HepG2 (cell line): ENCODE results near the gene RTN3. TPM values are rescaled to one million over a fixed set of nuclear protein-coding genes. Genes with fewer than 3 reads are reported as not detected.

ENCODE experiments used
- ATAC-seq: fragments of 200-7000 bp; cut with Tn5 transposase; 3 replicates; pipeline ENCODE4 v1.9.1; 2020; ENCODE audit warnings: mild to moderate bottlenecking, moderate library complexity
- BruUV-seq: library from RNA; stranded (reverse); fragments of 400-500 nt; replicated peaks from 2 replicates; lab custom pipeline; 2021; lab: Mats Ljungman, UMichigan
- CTCF ChIA-PET: fragments of 300-600 bp; formaldehyde crosslinking; extraction: SDS; loops from one replicate; lab custom pipeline; 2021; ENCODE audit warnings: low total read pairs, inconsistent platforms, low intra/inter-chr PET ratio; lab: Yijun Ruan, JAX
- POLR2A ChIA-PET: fragments of 350-600 bp; sonication (Branson Sonifier 250); formaldehyde crosslinking; loops from one replicate; lab custom pipeline; 2020; ENCODE audit warnings: antibody characterized with exemption, inconsistent platforms; lab: Yijun Ruan, JAX
- DNase-seq: peaks from one replicate; pipeline ENCODE4 v3.0.0-alpha.2; 2015; ENCODE audit warnings: low spot score
- FAIRE-seq: peaks from 3 replicates; lab custom pipeline; 2011; peaks lifted over from hg19 to GRCh38; lab: Jason Lieb, UNC
- H2AFZ ChIP-seq: one replicate; pipeline ENCODE4 v1.6.1; 2011; ENCODE audit warnings: low read length, inconsistent platforms
- H3K27ac ChIP-seq: fragments of 300-600 bp; 3 replicates; pipeline ENCODE4 v1.8.0; 2011; ENCODE audit warnings: mixed run types, mild to moderate bottlenecking, mixed read lengths, low read length, inconsistent platforms; ENCODE audit not compliant: insufficient read depth; ENCODE audit errors: extremely low read length
- H3K27me3 ChIP-seq, 2 experiments: fragments of 200-600 bp in 1 of 2; 2 replicates in 1 of 2; 3 replicates in 1 of 2; pipeline versions ENCODE4 v1.6.0 to v1.8.0; 2011; ENCODE audit warnings: low read length in 2 of 2, mild to moderate bottlenecking in 2 of 2, moderate library complexity in 2 of 2, inconsistent platforms in 1 of 2; ENCODE audit not compliant: insufficient read depth in 2 of 2, control insufficient read depth in 1 of 2
- H3K36me3 ChIP-seq, 2 experiments: fragments of 200-600 bp in 1 of 2; replicated peaks in 1 of 2; 2 replicates in 1 of 2; 3 replicates in 1 of 2; pipeline versions ENCODE4 v1.5.1 to v1.8.0; 2011; ENCODE audit warnings: low read length in 2 of 2, inconsistent platforms in 1 of 2; ENCODE audit not compliant: insufficient read depth in 2 of 2, control insufficient read depth in 1 of 2
- H3K4me1 ChIP-seq: 2 replicates; pipeline ENCODE4 v1.5.1; 2012; ENCODE audit warnings: low read length, inconsistent platforms; ENCODE audit not compliant: insufficient read depth
- H3K4me2 ChIP-seq: 2 replicates; pipeline ENCODE4 v1.6.0; 2011; ENCODE audit warnings: low read depth, low read length, inconsistent platforms
- H3K4me3 ChIP-seq, 3 experiments: fragments of 200-600 bp in 1 of 3; sonication (generic), shearing (Covaris generic) in 1 of 3; replicated peaks in 1 of 3; 2 replicates each; pipeline ENCODE4 v1.5.1; 2011 to 2016; ENCODE audit warnings: low read length in 3 of 3, inconsistent platforms in 2 of 3, low read depth in 2 of 3, mild to moderate bottlenecking in 2 of 3, control low read depth in 1 of 3, mixed read lengths in 1 of 3; ENCODE audit not compliant: insufficient read depth in 1 of 3
- H3K79me2 ChIP-seq: one replicate; pipeline ENCODE4 v1.6.1; 2011; ENCODE audit warnings: low read length, inconsistent platforms; ENCODE audit not compliant: insufficient read depth
- H3K9ac ChIP-seq: 2 replicates; pipeline ENCODE4 v1.6.0; 2011; ENCODE audit warnings: mild to moderate bottlenecking, low read depth, low read length, inconsistent platforms; ENCODE audit not compliant: insufficient read depth
- H3K9me3 ChIP-seq: 2 replicates; pipeline ENCODE4 v1.5.1; 2012; ENCODE audit warnings: mild to moderate bottlenecking, low read length
- H4K20me1 ChIP-seq: 2 replicates; pipeline ENCODE4 v1.6.0; 2011; ENCODE audit warnings: inconsistent platforms, mild to moderate bottlenecking, low read length, moderate library complexity; ENCODE audit not compliant: insufficient read depth
- HNRNPLL ChIP-seq: fragments of 200-400 bp; formaldehyde crosslinking; IDR thresholded peaks from 2 replicates; pipeline ENCODE4 v1.6.1; 2017; ENCODE audit warnings: mild to moderate bottlenecking, low read depth, low read length; ENCODE audit not compliant: poor library complexity, severe bottlenecking
- IKZF4 ChIP-seq: sonication (generic); formaldehyde crosslinking; IDR thresholded peaks from 2 replicates; pipeline ENCODE4 v1.5.1; 2020; ENCODE audit warnings: borderline replicate concordance, mild to moderate bottlenecking, low read depth, missing genetic modification reagents; ENCODE audit errors: not compliant biosample characterization
- KDM4B ChIP-seq: sonication (generic); formaldehyde crosslinking; IDR thresholded peaks from 2 replicates; pipeline ENCODE4 v1.4.0; 2020; ENCODE audit warnings: missing genetic modification reagents
- TGIF2 ChIP-seq: IDR thresholded peaks from 2 replicates; pipeline ENCODE4 v1.6.1; 2016; ENCODE audit warnings: control low read depth, missing compliant biosample characterization
- TSC22D2 ChIP-seq: sonication (generic); formaldehyde crosslinking; IDR thresholded peaks from 2 replicates; pipeline ENCODE4 v1.5.1; 2020; ENCODE audit warnings: missing genetic modification reagents, mild to moderate bottlenecking, borderline replicate concordance
- ZBTB21 ChIP-seq: sonication (generic); formaldehyde crosslinking; IDR thresholded peaks from 2 replicates; pipeline ENCODE4 v1.4.0; 2020; ENCODE audit warnings: missing genetic modification reagents
- ZNF180 ChIP-seq: sonication (generic); formaldehyde crosslinking; IDR thresholded peaks from 2 replicates; pipeline ENCODE4 v1.4.0; 2020; ENCODE audit warnings: low read depth, missing genetic modification reagents, borderline replicate concordance
- ZNF34 ChIP-seq: sonication (generic); formaldehyde crosslinking; IDR thresholded peaks from 2 replicates; pipeline ENCODE4 v1.4.0; 2020; ENCODE audit warnings: mild to moderate bottlenecking, missing genetic modification reagents, borderline replicate concordance
- ZNF468 ChIP-seq: sonication (generic); formaldehyde crosslinking; IDR thresholded peaks from 2 replicates; pipeline ENCODE4 v1.8.0; 2022; ENCODE audit warnings: mild to moderate bottlenecking, moderate library complexity, missing genetic modification reagents
- ZNF546 ChIP-seq: sonication (generic); formaldehyde crosslinking; conservative IDR thresholded peaks from 2 replicates; pipeline ENCODE4 v1.8.1; 2023; ENCODE audit warnings: mild to moderate bottlenecking, missing genetic modification reagents
- ZNF670 ChIP-seq: sonication (generic); formaldehyde crosslinking; IDR thresholded peaks from 2 replicates; pipeline ENCODE4 v1.8.0; 2022; ENCODE audit warnings: mild to moderate bottlenecking, missing genetic modification reagents, borderline replicate concordance
- WGBS: methylation state at CpG from one replicate; pipeline ENCODE4 v1.1.6; 2017; ENCODE audit warnings: low lambda C conversion rate; 5-methylcytosine and 5-hydroxymethylcytosine counted together
- in situ Hi-C: cut with HindIII; loops from 2 replicates; pipeline ENCODE4 v1.10.0; 2017; ENCODE audit warnings: low pct_unique_long_range_greater_than_20kb; ENCODE audit not compliant: extremely low pct_ligation_motif_present
- intact Hi-C: fragments of 100-400 bp; cut with micrococcal nuclease; formaldehyde crosslinking; loops from one replicate; pipeline ENCODE4 v1.10.0; 2022; ENCODE audit not compliant: unreplicated experiment
- polyA plus RNA-seq, 8 experiments: library from polyadenylated mRNA; depleted of rRNA in 3 of 8; stranded (reverse) in 7 of 8; unstranded in 1 of 8; fragments of >200 nt; fragmentation: Illumina TruSeq in 4 of 8; extraction: Trizol in 4 of 8; gene quantifications; 2 replicates each; pipeline versions ENCODE4 v1.2.1 to v1.2.3, GENCODE V29; 2011 to 2016; ENCODE audit warnings: low read depth in 4 of 8, missing spikeins in 1 of 8, mixed read lengths in 1 of 8; ENCODE audit not compliant: insufficient read depth in 1 of 8
- total RNA-seq, 5 experiments: library from RNA; depleted of rRNA; stranded (reverse); fragments of >200 nt; fragmentation: Illumina TruSeq; extraction: Trizol; gene quantifications; 2 replicates each; pipeline ENCODE4 v1.2.3, GENCODE V29; 2016; ENCODE audit warnings: low read depth in 1 of 5
- TF ChIP-seq, protein P1 (sequence below): sonication (generic); formaldehyde crosslinking; IDR thresholded peaks from 2 replicates; pipeline ENCODE4 v1.5.0; 2020; ENCODE audit warnings: mild to moderate bottlenecking, missing genetic modification reagents
- TF ChIP-seq, protein P2 (sequence below): sonication (generic); formaldehyde crosslinking; IDR thresholded peaks from 2 replicates; pipeline ENCODE4 v1.4.0; 2020; ENCODE audit warnings: mild to moderate bottlenecking, low read depth, missing genetic modification reagents
- TF ChIP-seq, protein P3 (sequence below): sonication (generic); formaldehyde crosslinking; IDR thresholded peaks from 2 replicates; pipeline ENCODE4 v1.8.0; 2022; ENCODE audit warnings: mild to moderate bottlenecking, missing genetic modification reagents, moderate library complexity
- TF ChIP-seq, protein P4 (sequence below): sonication (generic); formaldehyde crosslinking; IDR thresholded peaks from 2 replicates; pipeline ENCODE4 v1.4.0; 2020; ENCODE audit warnings: mild to moderate bottlenecking, missing genetic modification reagents, borderline replicate concordance

The RTN3 gene
- total and polyA plus RNA-seq, 2 of the 13 experiments (the other 11 are each of a cell fraction or from before 2014, with no cell fraction given), result 32.2 to 41.1 TPM

DNA sequence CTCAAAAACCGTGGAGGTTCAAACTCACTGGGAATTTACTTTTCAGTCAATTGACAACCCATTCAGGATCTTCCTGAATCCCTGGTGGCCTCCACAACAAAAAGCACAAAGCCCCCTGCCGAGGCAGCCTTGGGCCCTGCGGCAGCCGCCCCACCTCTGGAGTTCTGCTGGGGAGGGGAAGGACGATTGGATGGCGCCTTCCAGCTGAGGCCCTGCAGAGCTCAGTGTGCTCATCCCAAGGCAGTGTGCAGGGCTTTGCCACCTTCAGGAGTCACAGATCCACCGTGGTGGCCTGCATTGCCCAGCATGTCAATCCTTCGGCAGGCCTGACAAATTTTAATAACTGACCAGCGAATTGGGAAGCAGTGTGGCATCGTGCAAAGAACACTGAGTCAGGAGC is 79.9 kb downstream of the RTN3 start:
- 90% methylated on average over 4 of the region's 10 CpGs for WGBS
- CTCF ChIA-PET, result no interaction called here
- POLR2A ChIA-PET, result no interaction called here
- BruUV-seq, result no TSS peak
- in situ Hi-C loops, result loop anchor here (10.0 kb wide), 1 partner anchor 154 kb away; the partner anchor contains the start of gene RCOR2
- Histone ChIP-seq H3K4me1 (peaks cover 35% of the 10 kb centered on the region), H3K36me3 (peaks cover 2 to 15% of the 10 kb centered on the region in 2 experiments; a peak in 3 of 5 replicates), H4K20me1 (no peaks in the 10 kb centered on the region), H3K4me2 (no peak overlapping the region), H2AFZ (no peak overlapping the region), H3K79me2 (peaks cover under 1% of the 10 kb centered on the region), H3K9ac (no peak overlapping the region), H3K27me3 (no peaks in the 10 kb centered on the region; a peak in 1 of 5 replicates), H3K27ac (no peak overlapping the region), H3K9me3 (no peaks in the 10 kb centered on the region), H3K4me3 (no peak overlapping the region)
- no peak for DNase-seq
- no peak for FAIRE-seq
- ATAC-seq, result no peak
- intact Hi-C loops, result loop anchor here (10.0 kb wide), 1 partner anchor 144 kb away; no protein-coding TSS in a partner anchor
- TF ChIP-seq, protein P1, sequence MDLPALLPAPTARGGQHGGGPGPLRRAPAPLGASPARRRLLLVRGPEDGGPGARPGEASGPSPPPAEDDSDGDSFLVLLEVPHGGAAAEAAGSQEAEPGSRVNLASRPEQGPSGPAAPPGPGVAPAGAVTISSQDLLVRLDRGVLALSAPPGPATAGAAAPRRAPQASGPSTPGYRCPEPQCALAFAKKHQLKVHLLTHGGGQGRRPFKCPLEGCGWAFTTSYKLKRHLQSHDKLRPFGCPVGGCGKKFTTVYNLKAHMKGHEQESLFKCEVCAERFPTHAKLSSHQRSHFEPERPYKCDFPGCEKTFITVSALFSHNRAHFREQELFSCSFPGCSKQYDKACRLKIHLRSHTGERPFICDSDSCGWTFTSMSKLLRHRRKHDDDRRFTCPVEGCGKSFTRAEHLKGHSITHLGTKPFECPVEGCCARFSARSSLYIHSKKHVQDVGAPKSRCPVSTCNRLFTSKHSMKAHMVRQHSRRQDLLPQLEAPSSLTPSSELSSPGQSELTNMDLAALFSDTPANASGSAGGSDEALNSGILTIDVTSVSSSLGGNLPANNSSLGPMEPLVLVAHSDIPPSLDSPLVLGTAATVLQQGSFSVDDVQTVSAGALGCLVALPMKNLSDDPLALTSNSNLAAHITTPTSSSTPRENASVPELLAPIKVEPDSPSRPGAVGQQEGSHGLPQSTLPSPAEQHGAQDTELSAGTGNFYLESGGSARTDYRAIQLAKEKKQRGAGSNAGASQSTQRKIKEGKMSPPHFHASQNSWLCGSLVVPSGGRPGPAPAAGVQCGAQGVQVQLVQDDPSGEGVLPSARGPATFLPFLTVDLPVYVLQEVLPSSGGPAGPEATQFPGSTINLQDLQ (CRISPR knock-in tag), result no peak
- TF ChIP-seq TSC22D2 (CRISPR knock-in tag), result no peak
- no peak for TF ChIP-seq ZNF670
- no peak for TF ChIP-seq TGIF2 (CRISPR knock-in tag)
- TF ChIP-seq ZNF546 (CRISPR knock-in tag), result no peak
- no peak for TF ChIP-seq HNRNPLL
- TF ChIP-seq, protein P2, sequence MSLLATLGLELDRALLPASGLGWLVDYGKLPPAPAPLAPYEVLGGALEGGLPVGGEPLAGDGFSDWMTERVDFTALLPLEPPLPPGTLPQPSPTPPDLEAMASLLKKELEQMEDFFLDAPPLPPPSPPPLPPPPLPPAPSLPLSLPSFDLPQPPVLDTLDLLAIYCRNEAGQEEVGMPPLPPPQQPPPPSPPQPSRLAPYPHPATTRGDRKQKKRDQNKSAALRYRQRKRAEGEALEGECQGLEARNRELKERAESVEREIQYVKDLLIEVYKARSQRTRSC, result no peak
- no peak for TF ChIP-seq ZBTB21 (CRISPR knock-in tag)
- TF ChIP-seq ZNF468 (CRISPR knock-in tag), result no peak
- TF ChIP-seq IKZF4 (CRISPR knock-in tag), result no peak
- TF ChIP-seq, protein P3, sequence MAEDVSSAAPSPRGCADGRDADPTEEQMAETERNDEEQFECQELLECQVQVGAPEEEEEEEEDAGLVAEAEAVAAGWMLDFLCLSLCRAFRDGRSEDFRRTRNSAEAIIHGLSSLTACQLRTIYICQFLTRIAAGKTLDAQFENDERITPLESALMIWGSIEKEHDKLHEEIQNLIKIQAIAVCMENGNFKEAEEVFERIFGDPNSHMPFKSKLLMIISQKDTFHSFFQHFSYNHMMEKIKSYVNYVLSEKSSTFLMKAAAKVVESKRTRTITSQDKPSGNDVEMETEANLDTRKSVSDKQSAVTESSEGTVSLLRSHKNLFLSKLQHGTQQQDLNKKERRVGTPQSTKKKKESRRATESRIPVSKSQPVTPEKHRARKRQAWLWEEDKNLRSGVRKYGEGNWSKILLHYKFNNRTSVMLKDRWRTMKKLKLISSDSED (CRISPR knock-in tag), result no peak
- TF ChIP-seq ZNF34 (CRISPR knock-in tag), result no peak
- TF ChIP-seq KDM4B (CRISPR knock-in tag), result no peak
- TF ChIP-seq, protein P4, sequence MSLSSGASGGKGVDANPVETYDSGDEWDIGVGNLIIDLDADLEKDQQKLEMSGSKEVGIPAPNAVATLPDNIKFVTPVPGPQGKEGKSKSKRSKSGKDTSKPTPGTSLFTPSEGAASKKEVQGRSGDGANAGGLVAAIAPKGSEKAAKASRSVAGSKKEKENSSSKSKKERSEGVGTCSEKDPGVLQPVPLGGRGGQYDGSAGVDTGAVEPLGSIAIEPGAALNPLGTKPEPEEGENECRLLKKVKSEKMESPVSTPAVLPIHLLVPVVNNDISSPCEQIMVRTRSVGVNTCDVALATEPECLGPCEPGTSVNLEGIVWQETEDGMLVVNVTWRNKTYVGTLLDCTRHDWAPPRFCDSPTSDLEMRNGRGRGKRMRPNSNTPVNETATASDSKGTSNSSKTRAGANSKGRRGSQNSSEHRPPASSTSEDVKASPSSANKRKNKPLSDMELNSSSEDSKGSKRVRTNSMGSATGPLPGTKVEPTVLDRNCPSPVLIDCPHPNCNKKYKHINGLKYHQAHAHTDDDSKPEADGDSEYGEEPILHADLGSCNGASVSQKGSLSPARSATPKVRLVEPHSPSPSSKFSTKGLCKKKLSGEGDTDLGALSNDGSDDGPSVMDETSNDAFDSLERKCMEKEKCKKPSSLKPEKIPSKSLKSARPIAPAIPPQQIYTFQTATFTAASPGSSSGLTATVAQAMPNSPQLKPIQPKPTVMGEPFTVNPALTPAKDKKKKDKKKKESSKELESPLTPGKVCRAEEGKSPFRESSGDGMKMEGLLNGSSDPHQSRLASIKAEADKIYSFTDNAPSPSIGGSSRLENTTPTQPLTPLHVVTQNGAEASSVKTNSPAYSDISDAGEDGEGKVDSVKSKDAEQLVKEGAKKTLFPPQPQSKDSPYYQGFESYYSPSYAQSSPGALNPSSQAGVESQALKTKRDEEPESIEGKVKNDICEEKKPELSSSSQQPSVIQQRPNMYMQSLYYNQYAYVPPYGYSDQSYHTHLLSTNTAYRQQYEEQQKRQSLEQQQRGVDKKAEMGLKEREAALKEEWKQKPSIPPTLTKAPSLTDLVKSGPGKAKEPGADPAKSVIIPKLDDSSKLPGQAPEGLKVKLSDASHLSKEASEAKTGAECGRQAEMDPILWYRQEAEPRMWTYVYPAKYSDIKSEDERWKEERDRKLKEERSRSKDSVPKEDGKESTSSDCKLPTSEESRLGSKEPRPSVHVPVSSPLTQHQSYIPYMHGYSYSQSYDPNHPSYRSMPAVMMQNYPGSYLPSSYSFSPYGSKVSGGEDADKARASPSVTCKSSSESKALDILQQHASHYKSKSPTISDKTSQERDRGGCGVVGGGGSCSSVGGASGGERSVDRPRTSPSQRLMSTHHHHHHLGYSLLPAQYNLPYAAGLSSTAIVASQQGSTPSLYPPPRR (CRISPR knock-in tag), result no peak
- no peak for TF ChIP-seq ZNF180
